ENCODE data around the gene SEC14L2. TPM values are rescaled to one million over a fixed set of nuclear protein-coding genes. Genes with fewer than 3 reads are reported as not detected.
A peak's percentile ranks its signal among the peaks of the same experiment; 100 is the strongest.

The SEC14L2 gene
- polyA plus RNA-seq, 1 donor from 2014 or later = 2.7 TPM

DNA sequence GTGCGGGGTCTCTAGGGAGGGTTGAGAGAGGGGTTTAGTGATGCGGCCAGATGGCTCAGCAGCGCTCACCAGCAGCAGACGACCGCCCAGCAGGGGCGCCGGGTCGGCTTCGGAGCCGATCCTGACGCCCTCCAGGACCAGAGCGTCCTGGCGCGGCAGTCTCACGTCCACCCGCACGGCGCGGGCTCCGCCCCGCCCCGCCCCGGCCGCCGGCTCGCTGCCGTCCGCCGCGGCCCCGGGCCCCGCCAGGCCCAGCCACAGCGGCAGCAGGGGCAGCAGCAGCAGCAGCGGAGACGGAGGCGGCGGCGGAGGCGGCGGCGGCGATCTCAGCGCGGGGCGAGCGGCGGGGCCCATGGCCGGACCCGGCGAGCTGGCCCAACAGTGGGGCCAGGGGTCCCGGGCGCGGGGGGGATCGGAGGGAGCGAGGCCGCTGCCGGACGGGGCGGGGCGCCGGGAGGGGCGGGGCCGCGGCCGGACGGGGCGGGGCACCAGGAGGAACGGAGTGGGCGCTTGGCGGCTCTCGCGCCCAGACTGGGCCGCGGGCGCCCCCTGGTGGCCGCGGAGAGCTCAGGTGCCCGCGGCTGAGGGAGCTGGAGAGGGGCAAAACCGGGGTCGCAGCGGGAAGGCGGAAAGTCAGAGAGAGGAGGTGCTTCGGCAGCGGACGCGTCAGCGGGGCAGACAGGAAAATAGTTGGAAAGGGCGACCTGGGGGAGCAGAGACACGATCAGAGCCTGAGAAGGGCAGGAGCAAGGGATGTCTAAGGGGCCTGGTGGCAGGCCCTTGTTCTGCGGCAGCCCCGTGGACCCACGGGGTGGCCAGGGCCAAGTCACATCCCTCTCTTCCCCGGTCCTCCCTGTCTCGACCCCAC is 9.6 kb upstream of the SEC14L2 start, which contains the start of gene RNF215:
RNF215 (minus strand) TSS at position 452 of the 868 bp plus-strand sequence; CDS start at position 354, 98 bp downstream.
- H3K27me3 ChIP-seq (ENCODE audit: insufficient read depth, low read depth, low read length) = no peaks in the 10 kb centered on the region
- H3K4me3 ChIP-seq (ENCODE audit: low read length) = peak within 1 kb of the TSS; percentile 63
- peak within 1 kb of the TSS; percentile 55 for H3K9ac ChIP-seq (ENCODE audit: low read length)
- H3K79me2 ChIP-seq (replicated peaks; ENCODE audit: insufficient read depth, low read length) = no peaks in the 10 kb centered on the region
- no peak within 1 kb of the TSS for H3K4me2 ChIP-seq (ENCODE audit: low read length)
- H3K9me2 ChIP-seq (ENCODE audit: insufficient read depth, low read length) = no peaks in the 10 kb centered on the region
- no peak for TF ChIP-seq EZH2 (IDR thresholded peaks at IDR 0.05; ENCODE audit: borderline replicate concordance, insufficient read depth, low read length, poor library complexity, severe bottlenecking)
- no peak for TF ChIP-seq POLR2AphosphoS5 (IDR thresholded peaks at IDR 0.05)
- TF ChIP-seq EP300 (conservative IDR thresholded peaks at IDR 0.05; ENCODE audit: poor library complexity, severe bottlenecking) = no peak
- peak; percentile 82 for TF ChIP-seq SMC3 (conservative IDR thresholded peaks at IDR 0.05; ENCODE audit: poor library complexity)
- TF ChIP-seq RAD21 (conservative IDR thresholded peaks at IDR 0.05) = peak; percentile 78
- TF ChIP-seq CTCF (IDR thresholded peaks at IDR 0.05; ENCODE audit: poor library complexity, severe bottlenecking) = peak; percentile 82
- no peak for TF ChIP-seq MXI1 (conservative IDR thresholded peaks at IDR 0.05; ENCODE audit: poor library complexity, severe bottlenecking)
- no peak within 1 kb of the TSS for H3K27ac ChIP-seq (ENCODE audit: low read length)
- no peaks in the 10 kb centered on the region for H3K36me3 ChIP-seq (ENCODE audit: insufficient read depth, low read length)
- H3F3A ChIP-seq (ENCODE audit: insufficient read depth, low read length, poor library complexity, severe bottlenecking) = no peaks in the 10 kb centered on the region
- no peaks in the 10 kb centered on the region for H4K20me1 ChIP-seq (ENCODE audit: insufficient read depth)
- H2AFZ ChIP-seq (ENCODE audit: low read depth, low read length) = peak within 1 kb of the TSS; percentile 8
- no peaks in the 10 kb centered on the region for H3K9me3 ChIP-seq (ENCODE audit: low read length)

DNA sequence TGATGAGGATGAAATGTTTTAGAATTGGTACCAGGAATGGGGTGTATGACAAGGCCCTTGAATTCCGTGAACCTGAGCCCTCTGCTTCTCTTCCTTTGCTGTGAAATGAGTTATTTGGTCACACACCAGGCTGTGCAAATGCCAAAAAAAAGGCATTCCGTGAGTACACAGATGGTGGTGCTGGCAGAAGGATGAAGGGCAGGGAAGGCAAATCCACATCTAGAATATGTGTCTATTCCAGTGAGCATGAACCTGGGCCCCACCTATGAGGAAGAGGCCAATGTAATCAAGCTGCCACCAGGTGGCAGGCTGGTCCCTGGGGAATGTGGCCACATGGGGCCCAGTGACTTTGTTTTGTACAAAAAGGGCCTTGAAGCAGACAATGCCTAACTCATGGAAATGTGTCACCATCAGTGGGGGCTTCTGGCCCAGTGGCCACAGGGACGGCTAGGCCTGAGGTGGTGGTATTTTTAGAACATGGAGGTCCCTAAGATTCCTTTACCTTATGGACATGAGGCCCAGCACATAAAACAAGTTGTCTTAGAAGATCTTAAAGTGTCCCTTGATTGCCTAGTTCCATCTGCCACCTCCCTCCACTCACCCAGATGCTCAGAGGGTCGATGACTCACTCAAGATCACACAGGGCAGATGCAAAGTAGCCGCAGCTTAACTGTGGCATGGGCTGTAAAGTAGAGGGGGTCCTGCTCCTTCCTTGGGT is 5.7 kb upstream of the SEC14L2 start:
- Histone ChIP-seq H3F3A (ENCODE audit: insufficient read depth, low read length, poor library complexity, severe bottlenecking) (no peaks in the 10 kb centered on the region), H4K20me1 (ENCODE audit: insufficient read depth) (no peaks in the 10 kb centered on the region), H3K4me3 (ENCODE audit: low read length) (no peak overlapping the region), H3K79me2 (replicated peaks; ENCODE audit: insufficient read depth, low read length) (no peaks in the 10 kb centered on the region), H3K9ac (ENCODE audit: low read length) (no peak overlapping the region), H3K36me3 (ENCODE audit: insufficient read depth, low read length) (no peaks in the 10 kb centered on the region), H3K9me3 (ENCODE audit: low read length) (no peaks in the 10 kb centered on the region), H3K9me2 (ENCODE audit: insufficient read depth, low read length) (no peaks in the 10 kb centered on the region), H2AFZ (ENCODE audit: low read depth, low read length) (no peak overlapping the region), H3K27ac (ENCODE audit: low read length) (no peak overlapping the region), H3K4me2 (ENCODE audit: low read length) (no peak overlapping the region), H3K27me3 (ENCODE audit: insufficient read depth, low read depth, low read length) (peaks cover 2% of the 10 kb centered on the region)
- TF ChIP-seq, protein P1, sequence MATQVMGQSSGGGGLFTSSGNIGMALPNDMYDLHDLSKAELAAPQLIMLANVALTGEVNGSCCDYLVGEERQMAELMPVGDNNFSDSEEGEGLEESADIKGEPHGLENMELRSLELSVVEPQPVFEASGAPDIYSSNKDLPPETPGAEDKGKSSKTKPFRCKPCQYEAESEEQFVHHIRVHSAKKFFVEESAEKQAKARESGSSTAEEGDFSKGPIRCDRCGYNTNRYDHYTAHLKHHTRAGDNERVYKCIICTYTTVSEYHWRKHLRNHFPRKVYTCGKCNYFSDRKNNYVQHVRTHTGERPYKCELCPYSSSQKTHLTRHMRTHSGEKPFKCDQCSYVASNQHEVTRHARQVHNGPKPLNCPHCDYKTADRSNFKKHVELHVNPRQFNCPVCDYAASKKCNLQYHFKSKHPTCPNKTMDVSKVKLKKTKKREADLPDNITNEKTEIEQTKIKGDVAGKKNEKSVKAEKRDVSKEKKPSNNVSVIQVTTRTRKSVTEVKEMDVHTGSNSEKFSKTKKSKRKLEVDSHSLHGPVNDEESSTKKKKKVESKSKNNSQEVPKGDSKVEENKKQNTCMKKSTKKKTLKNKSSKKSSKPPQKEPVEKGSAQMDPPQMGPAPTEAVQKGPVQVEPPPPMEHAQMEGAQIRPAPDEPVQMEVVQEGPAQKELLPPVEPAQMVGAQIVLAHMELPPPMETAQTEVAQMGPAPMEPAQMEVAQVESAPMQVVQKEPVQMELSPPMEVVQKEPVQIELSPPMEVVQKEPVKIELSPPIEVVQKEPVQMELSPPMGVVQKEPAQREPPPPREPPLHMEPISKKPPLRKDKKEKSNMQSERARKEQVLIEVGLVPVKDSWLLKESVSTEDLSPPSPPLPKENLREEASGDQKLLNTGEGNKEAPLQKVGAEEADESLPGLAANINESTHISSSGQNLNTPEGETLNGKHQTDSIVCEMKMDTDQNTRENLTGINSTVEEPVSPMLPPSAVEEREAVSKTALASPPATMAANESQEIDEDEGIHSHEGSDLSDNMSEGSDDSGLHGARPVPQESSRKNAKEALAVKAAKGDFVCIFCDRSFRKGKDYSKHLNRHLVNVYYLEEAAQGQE (IDR thresholded peaks at IDR 0.05; ENCODE audit: borderline replicate concordance) = no peak
- TF ChIP-seq SMC3 (conservative IDR thresholded peaks at IDR 0.05; ENCODE audit: poor library complexity) (peak; percentile 21), CTCF (IDR thresholded peaks at IDR 0.05; ENCODE audit: poor library complexity, severe bottlenecking) (peak; percentile 43)
